H7 (cell line): ENCODE data around the gene C5orf58. TPM values are rescaled to one million over a fixed set of nuclear protein-coding genes. Genes with fewer than 3 reads are reported as not detected.

Experiments used
- DNase-seq: peaks from one replicate; pipeline ENCODE4 v3.0.0; 2012
- H3K27me3 ChIP-seq: 2 replicates; pipeline ENCODE4 v1.6.0; 2011; ENCODE audit warnings: mild to moderate bottlenecking, low read length; ENCODE audit not compliant: control insufficient read depth, insufficient read depth
- H3K36me3 ChIP-seq: replicated peaks from 2 replicates; pipeline ENCODE4 v1.5.1; 2011; ENCODE audit warnings: low read length; ENCODE audit not compliant: control insufficient read depth, insufficient read depth
- H3K4me3 ChIP-seq: 2 replicates; pipeline ENCODE4 v1.5.1; 2011; ENCODE audit warnings: low read depth, mild to moderate bottlenecking, control low read depth, low read length, moderate library complexity; ENCODE audit not compliant: insufficient read depth
- total RNA-seq: library from RNA; depleted of rRNA; stranded (reverse); fragments of >200 nt; shearing (Covaris generic); gene quantifications from 2 replicates; pipeline ENCODE4 v1.2.3, GENCODE V29; 2014; rRNA removed

The C5orf58 gene
- total RNA-seq, 1 experiment from 2014 or later: 4.3 TPM

- Histone ChIP-seq H3K36me3 (no peaks in the 10 kb centered on the region), H3K27me3 (no peaks in the 10 kb centered on the region), H3K4me3 (no peak overlapping the region)
- no peak for DNase-seq
These were observed 57.7 kb downstream of the C5orf58 start for GRCh38 chr5:170290498-170290897.

- no peak for DNase-seq
- Histone ChIP-seq H3K36me3 (no peaks in the 10 kb centered on the region), H3K27me3 (peaks cover 2% of the 10 kb centered on the region; the same call in 1 of the 2 replicates), H3K4me3 (no peak overlapping the region)
These were observed 59.7 kb downstream of the C5orf58 start for GRCh38 chr5:170292179-170293104.

- no peaks in the 10 kb centered on the region for H3K36me3 ChIP-seq
- no peak for DNase-seq
- no peak overlapping the region for H3K4me3 ChIP-seq
These were observed 60.5 kb downstream of the C5orf58 start for GRCh38 chr5:170293273-170293672.

GRCh38 chr5:170294057-170294456 lies 61.3 kb downstream of the C5orf58 start:
- Histone ChIP-seq H3K36me3 (no peaks in the 10 kb centered on the region), H3K27me3 (peaks cover 2% of the 10 kb centered on the region; the same call in 1 of the 2 replicates), H3K4me3 (no peak overlapping the region)
- DNase-seq: no peak

More at GRCh38 chr5:170293273-170293672, 60.5 kb downstream of the C5orf58 start:
- H3K27me3 ChIP-seq: peaks cover 2% of the 10 kb centered on the region; the same call in 1 of the 2 replicates

- Histone ChIP-seq H3K36me3 (no peaks in the 10 kb centered on the region), H3K4me3 (no peak overlapping the region), H3K27me3 (peaks cover 2% of the 10 kb centered on the region; the same call in 1 of the 2 replicates)
- DNase-seq: no peak
These were observed 61.8 kb downstream of the C5orf58 start for GRCh38 chr5:170294556-170294955.

Other genes starting within 250 kb of the C5orf58 start
- 0.07 TPM in 1 of 2 replicates, not detected in the other for gene FOXI1, start 127.1 kb upstream of the C5orf58 start, total RNA-seq
- gene LCP2, start 64.8 kb downstream of the C5orf58 start, total RNA-seq: 0.21 and 0.63 TPM in 2 replicates
- 0.07 TPM in 1 of 2 replicates, not detected in the other for gene KCNMB1, start 156.4 kb downstream of the C5orf58 start, total RNA-seq